NCI-H510A treated with DMSO at 0.1 percent for 48 hours (cell line): ENCODE data around the gene SOX8.

Source experiments
- DNase-seq: peaks from one replicate; lab custom pipeline; 2025; lab: John Stamatoyannopoulos, UW

The SOX8 gene

GRCh38 chr16:1026784-1027500 lies 45.4 kb downstream of the SOX8 start:
- DNase-seq: no peak

- no peak for DNase-seq
Measured at GRCh38 chr16:1027501-1027815, 45.9 kb downstream of the SOX8 start.

- no peak for DNase-seq
Measured at GRCh38 chr16:1028056-1028455, 46.5 kb downstream of the SOX8 start.

GRCh38 chr16:1028524-1029258 lies 47.1 kb downstream of the SOX8 start:
- DNase-seq: no peak

- no peak for DNase-seq
Measured at GRCh38 chr16:1029259-1029545, 47.6 kb downstream of the SOX8 start.

GRCh38 chr16:1030473-1030901 lies 48.9 kb downstream of the SOX8 start:
- no peak for DNase-seq

- DNase-seq: no peak
Measured at GRCh38 chr16:1031666-1032065, 50.1 kb downstream of the SOX8 start.

- DNase-seq: no peak
Measured at GRCh38 chr16:1032607-1033006, 51.0 kb downstream of the SOX8 start.

- no peak for DNase-seq
Measured at GRCh38 chr16:1033128-1033679, 51.6 kb downstream of the SOX8 start.

GRCh38 chr16:1034230-1035065 lies 52.9 kb downstream of the SOX8 start:
- DNase-seq: no peak

GRCh38 chr16:1035066-1035415 lies 53.5 kb downstream of the SOX8 start:
- no peak for DNase-seq

GRCh38 chr16:1036166-1036565 lies 54.6 kb downstream of the SOX8 start:
- no peak for DNase-seq
